Stimulated activated CD4-positive, alpha-beta T cell treated with anti-CD3 and anti-CD28 coated beads, Interleukin-1b, Interleukin-23, amount 100 ng/mL, for 48 hours (primary cell): ENCODE data around the gene POU6F1.

Experiments used
- DNase-seq: peaks from one replicate; pipeline ENCODE4 v3.0.0-alpha.2; 2020

The POU6F1 gene

GRCh38 chr12:51147309-51147708 is 70.6 kb downstream of the POU6F1 start:
- no peak for DNase-seq

GRCh38 chr12:51139292-51139844 is 78.5 kb downstream of the POU6F1 start:
- no peak for DNase-seq
